GM18499 (cell line): ENCODE measurements around the gene VARS2.
"Not testable (repeated sequence)": the region's sequence is repeated elsewhere in the genome, so short reads cannot be mapped to it uniquely, and the experiment has no call there.

ENCODE experiments used
- ATAC-seq: cut with Tn5 transposase; IDR thresholded peaks from one replicate; pipeline ENCODE4 v1.9.1; 2021; ENCODE audit warnings: moderate number of reproducible peaks; ENCODE audit not compliant: insufficient read depth, unreplicated experiment

Gene VARS2

GRCh38 chr6:30954631-30955366 lies 40.8 kb downstream of the VARS2 start:
- no peak for ATAC-seq

DNA sequence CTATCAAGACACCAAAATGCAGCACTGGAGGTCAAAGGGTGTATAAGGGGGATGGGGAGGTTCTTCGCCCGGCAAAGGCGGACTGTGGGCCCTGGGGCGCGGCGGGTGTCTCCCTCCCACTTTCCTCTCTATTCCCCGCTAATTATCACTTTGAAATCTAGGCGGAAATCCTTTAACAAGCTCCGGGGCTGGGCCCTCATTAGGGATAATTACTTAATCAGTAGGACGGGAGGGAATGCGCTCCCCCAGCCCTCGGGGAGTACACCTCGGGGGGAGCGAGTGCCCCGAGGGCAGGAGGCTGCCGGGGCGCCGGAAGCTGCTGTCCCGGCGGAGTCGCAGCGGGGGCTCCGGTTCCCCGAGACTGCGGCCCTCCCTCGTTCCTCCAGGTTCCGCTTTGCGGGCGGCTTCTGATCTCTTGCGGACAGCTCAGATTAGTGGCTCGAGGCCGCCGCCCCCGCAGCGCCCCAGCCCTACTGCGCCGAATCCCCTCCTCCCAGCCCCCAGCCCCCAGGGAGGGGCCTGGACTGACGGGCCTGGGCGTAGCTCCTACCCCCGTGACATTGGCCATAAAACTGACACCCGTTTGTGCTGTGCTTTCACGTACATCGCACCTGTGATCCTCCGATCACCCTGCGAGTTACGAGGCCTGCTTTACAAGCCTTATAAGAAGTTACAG lies 41.5 kb downstream of the VARS2 start:
- no peak for ATAC-seq

GRCh38 chr6:30957716-30958115 lies 43.7 kb downstream of the VARS2 start:
- ATAC-seq: no peak

- no peak for ATAC-seq
Observed at GRCh38 chr6:30960907-30961673, 47.1 kb downstream of the VARS2 start.

DNA sequence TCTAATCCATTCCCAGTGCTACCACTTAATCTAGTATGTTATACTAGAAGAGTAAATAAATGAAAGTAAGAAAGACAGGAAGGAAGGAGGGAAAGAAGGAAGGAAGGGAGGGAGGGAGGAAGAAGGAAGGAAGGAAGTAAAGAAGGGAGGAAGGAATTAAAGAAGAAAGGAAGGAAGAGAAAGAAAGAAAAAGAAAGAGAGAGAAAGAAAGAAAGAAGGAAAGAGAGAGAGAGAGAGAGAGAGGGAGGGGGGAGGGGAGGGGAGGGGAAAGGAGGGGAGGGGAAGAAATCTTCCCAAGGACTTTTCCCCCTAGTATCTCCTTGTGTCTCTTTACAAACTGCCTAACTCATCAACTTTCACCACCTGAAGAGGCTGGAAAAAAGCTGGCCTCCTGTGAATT lies 48.7 kb downstream of the VARS2 start:
- no peak for ATAC-seq

GRCh38 chr6:30963641-30964040 lies 49.6 kb downstream of the VARS2 start:
- ATAC-seq: no peak

GRCh38 chr6:30964075-30964474 lies 50.0 kb downstream of the VARS2 start:
- ATAC-seq: no peak

DNA sequence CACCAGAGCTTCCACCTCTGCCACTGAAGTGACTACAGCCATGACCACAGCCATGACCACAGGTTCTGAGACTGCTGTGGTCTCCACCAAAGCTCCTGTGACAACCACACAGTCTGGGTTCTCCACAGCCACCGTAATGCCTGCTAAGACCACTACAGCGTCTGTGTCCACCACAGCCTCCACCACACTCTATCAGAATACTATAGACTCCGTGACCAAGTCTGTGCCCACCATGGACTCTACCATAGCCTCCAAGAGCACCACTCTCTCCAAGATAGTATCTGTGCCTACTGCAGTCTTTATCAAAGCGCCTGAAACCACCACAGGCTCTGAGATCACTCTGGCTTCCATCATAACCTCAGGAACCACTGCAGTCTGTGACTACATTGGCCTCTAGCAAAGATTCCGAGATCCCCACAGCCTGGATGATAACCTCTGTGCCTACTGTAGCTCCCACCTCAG lies 51.1 kb downstream of the VARS2 start:
- no peak for ATAC-seq

DNA sequence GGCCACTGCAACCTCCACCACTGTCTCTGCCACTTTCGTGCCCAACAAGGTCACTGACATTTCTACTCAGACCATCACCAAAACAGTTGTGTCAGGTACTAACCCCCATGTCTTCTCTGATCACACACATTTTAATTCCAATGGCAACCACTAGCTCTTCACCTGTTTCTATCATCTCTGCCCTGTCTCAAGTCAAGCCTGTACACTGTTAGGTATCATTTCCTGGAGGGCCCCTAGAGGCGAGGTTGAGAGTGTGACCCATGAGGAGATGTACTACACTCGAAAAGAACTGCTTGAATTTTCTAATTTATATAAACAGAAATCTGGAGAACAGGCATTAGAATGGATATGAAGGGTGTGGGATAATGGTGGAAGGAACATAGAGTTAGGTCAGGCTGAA lies 52.1 kb downstream of the VARS2 start:
- ATAC-seq: no peak

- ATAC-seq: not testable (repeated sequence)
Observed at GRCh38 chr6:30969171-30969570, 55.1 kb downstream of the VARS2 start.

- no peak for ATAC-seq
Observed at GRCh38 chr6:30970946-30971345, 56.9 kb downstream of the VARS2 start.

DNA sequence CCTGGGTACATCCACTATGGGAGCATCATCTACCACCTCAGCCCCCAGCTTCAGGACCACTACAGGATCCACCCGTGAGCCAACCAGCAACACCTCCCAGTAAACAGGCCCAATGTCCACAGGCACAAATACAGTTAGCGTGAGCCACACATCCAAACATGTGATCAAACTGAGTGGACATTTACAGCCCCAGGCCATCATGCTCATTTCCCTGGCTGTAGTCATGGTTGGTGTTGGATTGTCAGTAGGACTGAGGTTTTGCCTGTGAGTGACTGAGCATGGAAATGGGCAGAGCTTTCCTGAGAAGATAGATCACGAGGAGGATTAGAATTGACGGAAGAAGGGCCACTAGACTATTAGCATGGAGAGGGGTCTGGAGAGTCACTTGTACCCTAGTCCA lies 58.8 kb downstream of the VARS2 start:
- no peak for ATAC-seq

DNA sequence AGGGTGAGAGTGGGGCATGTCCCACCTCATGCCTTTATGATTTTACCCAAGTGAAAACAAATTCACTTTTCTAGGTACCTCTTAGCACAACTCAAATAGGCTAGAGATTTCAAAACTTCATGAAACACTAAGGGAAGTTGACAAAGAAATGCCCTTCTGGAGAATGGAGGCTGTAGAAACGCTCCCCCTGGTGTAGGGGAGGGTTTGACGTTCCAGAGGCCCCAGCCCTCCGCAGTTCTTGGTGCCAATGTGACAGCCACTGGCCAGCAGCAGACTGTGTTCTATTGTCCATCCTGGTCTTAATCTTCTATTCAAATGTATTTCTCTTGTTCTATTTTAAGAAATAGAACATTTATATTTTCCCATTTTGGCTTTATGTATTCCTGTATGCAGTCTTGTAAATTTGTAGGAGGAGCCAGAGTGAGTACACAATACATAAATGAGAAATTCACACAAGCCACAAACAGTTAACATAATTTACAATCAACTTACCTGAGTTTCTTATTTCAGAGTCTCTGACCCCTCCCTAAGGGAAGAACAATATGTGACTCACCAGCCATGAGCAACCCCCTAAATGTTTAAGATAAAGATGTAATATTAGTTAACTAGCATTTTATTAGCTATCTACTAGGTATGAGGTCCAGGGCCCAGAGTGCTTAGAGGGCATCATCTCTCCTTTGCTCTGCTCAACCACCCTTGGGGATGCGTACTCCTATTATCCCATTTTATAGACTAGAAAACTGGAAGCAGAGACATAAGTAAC lies 60.6 kb downstream of the VARS2 start:
- no peak for ATAC-seq
